ENCODE results near the gene HCFC1.

Gene HCFC1

GRCh38 chrX:153903238-153903980 lies 68.2 kb downstream of the HCFC1 start:
- DNase-seq (ENCODE audit: low read depth) = no peak

- no peak for DNase-seq (ENCODE audit: low read depth)
These were observed 69.2 kb downstream of the HCFC1 start for GRCh38 chrX:153902385-153902784.

GRCh38 chrX:153901753-153902140 lies 69.9 kb downstream of the HCFC1 start:
- no peak for DNase-seq (ENCODE audit: low read depth)

GRCh38 chrX:153900831-153901752 lies 70.5 kb downstream of the HCFC1 start:
- peak; percentile 58 for DNase-seq (ENCODE audit: low read depth)

GRCh38 chrX:153897899-153898298 lies 73.7 kb downstream of the HCFC1 start:
- DNase-seq (ENCODE audit: low read depth) = no peak

Measured in stromal cell of bone marrow (primary cell).